GM12874 (cell line): ENCODE measurements around the gene STAT3.

Source experiments
- TF ChIP-seq, protein P1 (sequence below): IDR thresholded peaks from 2 replicates; pipeline ENCODE4 v1.5.1; 2011; ENCODE audit warnings: low read depth, mild to moderate bottlenecking, control low read depth, low read length, moderate library complexity; ENCODE audit not compliant: insufficient read depth

The STAT3 gene

DNA sequence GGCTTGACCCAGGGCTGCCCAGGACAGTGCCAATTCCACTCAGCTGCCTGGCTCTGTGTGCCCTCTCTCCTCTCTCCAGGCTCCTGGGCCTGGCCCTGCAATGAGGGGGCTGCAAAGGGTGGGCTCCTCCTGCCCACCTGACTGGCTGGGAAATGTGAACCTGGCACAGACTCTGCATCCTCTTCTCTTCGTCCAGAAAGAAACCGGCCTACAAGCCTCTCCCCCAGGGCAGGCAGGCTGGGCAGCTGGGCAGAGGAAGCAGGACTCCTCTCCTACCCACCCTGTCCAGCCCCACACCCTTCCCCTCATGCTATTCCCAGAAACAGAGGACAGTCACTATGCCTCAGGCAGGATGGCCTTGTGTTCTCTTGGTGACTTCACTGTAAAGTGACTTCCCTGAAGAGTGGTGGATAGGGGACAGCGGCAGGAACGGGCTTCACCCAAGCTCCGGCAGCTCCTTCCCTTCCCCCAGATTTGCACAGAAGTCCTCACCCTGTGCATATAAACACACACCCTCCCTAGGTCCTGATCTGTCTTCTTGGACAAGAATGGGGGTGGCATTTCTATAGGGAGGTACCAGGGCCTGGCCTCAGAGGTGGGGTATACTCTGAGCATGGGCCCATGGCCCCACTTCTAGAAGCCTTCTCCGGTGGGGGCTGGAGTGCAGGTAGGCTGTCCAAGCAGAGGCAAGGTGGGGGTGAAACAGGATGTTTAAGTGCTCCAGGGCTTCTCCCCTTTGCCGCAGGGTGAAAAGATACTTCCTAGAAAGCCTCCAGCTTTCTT, 104.8 kb downstream of the STAT3 start:
- TF ChIP-seq, protein P1, sequence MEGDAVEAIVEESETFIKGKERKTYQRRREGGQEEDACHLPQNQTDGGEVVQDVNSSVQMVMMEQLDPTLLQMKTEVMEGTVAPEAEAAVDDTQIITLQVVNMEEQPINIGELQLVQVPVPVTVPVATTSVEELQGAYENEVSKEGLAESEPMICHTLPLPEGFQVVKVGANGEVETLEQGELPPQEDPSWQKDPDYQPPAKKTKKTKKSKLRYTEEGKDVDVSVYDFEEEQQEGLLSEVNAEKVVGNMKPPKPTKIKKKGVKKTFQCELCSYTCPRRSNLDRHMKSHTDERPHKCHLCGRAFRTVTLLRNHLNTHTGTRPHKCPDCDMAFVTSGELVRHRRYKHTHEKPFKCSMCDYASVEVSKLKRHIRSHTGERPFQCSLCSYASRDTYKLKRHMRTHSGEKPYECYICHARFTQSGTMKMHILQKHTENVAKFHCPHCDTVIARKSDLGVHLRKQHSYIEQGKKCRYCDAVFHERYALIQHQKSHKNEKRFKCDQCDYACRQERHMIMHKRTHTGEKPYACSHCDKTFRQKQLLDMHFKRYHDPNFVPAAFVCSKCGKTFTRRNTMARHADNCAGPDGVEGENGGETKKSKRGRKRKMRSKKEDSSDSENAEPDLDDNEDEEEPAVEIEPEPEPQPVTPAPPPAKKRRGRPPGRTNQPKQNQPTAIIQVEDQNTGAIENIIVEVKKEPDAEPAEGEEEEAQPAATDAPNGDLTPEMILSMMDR: no peak

DNA sequence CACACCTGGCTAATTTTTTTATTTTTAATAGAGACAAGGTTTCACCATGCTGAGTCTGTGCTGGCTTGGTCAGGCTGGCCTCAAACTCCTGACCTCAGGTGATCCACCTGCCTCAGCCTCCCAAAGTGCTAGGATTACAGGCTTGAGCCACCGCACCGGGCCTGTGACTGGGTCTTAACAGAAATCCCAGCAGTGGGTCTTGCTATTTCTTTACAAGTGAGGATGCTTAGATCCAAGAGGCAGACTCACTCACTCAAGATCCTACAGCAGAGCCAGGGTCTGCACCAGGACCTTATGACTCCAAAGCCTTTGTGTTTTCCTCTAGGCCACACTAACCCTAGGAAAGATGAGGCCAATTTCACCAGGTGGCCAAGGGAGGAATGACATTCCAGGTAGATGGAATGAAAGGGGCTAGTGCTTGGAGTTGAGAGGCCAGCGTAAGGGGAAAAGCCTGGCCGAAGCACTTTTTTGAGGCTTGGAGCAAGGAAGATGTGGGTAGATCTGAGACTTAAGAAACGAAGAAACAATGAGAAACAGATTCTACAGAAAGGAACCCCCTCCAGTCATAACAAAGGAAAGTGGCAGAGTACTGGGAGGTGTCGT, 105.7 kb downstream of the STAT3 start:
- TF ChIP-seq, protein P1: no peak

DNA sequence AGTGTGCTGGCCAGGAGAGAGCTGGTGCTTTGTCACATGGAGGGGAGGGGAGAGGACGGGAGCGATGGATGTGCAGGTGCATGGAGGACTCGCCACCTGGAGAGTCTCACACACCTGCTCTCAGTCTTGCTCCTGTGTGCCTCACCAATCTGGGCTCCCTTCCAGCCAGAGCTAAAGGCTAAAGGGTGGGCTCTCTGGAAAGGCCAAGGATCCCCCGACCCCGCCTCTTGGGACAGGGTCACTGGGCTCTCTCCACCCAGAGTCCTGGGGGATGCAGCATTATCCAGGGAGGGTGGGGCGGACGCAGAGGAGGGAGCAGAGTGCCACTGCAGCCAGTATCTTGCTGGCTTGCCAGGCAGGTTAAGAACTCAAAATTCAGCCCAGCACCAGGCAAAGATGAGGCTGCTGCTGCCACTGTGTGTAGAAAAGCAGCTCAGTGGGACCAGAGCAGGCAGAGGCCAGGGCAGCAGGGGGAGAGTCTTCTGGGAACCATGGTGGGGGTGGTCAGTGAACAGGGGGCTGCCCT, 106.6 kb downstream of the STAT3 start:
- TF ChIP-seq, protein P1: no peak

DNA sequence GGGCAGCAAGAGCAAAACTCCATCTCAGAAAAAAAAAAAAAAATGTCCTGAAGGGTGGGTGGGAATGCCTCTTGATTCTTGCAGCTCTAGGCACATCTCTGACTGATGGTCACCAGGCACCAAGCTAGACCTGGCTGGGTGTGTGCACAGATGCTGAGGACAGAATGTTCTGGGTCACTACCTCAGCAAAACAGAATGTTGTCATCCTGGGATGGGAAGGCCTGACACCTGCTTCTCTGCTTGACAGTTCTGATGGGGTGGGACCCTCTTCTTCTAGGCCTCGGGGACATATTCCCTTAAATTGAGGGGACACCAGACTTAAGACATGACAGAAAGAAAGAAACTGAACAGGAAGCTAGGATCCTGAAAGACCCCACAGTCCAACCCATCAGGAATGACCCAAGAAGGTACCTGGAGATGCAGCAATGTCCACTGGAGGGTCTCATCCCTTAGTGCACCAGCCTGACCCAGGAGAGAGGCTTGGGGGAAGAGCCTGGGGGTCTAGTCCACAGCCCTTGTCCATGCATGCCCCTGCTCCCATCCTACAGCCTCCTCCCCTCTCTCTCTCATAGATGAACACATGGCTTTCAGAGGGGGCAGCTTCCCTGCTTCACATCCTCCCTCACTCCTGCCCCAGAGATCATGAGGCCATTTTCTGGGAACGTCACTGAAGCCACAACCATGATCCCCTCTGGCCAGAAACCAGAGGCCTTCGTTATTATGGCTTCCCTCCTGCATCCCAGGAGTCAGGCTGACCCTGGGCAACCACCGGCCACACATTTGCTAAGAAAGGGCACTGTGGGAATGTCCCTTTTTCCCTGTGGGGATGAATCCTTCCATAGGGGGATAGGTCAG, 108.2 kb downstream of the STAT3 start:
- TF ChIP-seq, protein P1: no peak

DNA sequence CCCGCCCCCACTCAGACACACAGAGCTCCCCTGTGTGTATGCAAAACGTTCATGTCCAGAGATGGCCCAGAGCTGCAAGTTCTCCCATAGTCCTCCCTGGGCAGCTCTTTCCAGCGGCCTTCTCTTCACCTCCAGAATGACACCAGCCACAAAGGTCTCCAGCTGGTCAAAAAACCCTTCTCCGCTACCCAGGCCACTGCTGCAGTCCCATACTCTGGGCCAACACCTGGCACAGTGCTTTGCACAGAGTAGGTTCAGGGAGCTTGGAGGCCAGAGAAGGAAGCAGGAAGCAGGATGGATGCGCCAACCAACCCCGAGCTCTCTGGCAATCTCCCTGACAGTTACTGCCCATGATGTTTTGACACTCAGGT, 110.9 kb downstream of the STAT3 start:
- TF ChIP-seq, protein P1: no peak

DNA sequence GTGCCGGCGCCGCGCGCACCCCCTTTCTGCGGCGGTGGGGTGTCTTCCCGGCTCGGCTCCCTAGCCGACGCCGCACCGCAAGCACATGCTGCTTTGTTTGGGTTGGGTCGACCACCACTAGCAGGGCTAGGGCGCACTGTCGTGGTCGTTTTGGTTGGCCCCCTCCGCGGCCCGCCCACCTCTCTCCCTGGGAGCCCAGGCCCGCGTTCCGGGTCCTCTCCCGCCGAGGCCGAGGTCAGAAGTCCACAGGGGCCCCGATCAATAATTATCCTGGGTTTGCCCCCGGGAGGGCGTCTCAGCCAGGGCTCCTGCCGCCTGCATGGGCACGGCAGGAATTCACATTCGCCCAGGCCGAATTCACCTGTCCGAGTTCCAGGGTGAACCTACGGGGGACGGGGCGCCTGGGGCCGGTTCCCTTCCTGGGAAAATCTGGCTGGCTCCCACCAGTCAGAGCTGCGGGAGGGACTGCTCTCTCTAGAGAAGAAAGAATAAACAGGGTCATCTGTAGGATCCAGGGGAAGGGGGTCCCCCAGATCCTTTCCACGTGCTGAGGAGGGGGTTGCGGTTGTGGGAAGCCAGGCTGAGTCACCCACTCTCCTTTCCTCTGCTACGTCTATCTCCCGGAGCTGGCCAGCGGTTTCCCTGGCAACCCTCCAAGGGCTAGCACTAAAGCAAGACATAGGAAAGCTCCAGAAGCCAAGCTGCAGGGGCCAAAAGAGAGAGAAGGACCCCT, 111.5 kb downstream of the STAT3 start:
- TF ChIP-seq, protein P1: no peak

DNA sequence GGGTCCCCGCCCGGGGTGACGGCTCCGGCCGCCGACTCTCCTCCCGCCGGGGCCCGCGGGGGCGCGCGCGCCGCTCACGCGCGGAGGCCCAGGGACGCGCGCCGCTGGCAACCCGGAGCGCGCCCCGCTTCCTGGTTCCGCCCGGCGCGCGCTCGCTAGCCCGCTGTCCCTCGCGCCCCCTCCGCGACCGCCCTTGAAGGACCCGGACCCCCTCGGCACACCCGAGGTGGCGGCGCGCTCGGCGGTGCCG, 112.0 kb downstream of the STAT3 start, which contains the start of gene STAT5B:
Gene STAT5B, minus strand, starts transcription at position 33 of the 250 bp plus-strand sequence. CDS start 44,264 bp downstream, outside the sequence.
- TF ChIP-seq, protein P1: no peak
